Tibial artery (tissue), 4 donors: ENCODE data around the gene TMEM233.

Experiments used
- DNase-seq, 2 donors: peaks; one replicate each; pipeline ENCODE4 v3.0.0-alpha.2; 2019
- H3K27ac ChIP-seq, 2 donors: fragments of 200-600 bp; sonication (generic) in 1 of 2; 1 replicate in 1 of 2; 2 replicates in 1 of 2; pipeline ENCODE4 v1.5.1; 2018 to 2019; ENCODE audit warnings: mild to moderate bottlenecking in 1 of 2
- H3K27me3 ChIP-seq, 2 donors: fragments of 200-600 bp; sonication (generic) in 1 of 2; one replicate each; pipeline versions ENCODE4 v1.5.1 to v1.6.0; 2016 to 2019
- H3K36me3 ChIP-seq, 3 donors: fragments of 200-600 bp; sonication (generic) in 2 of 3; one replicate each; pipeline ENCODE4 v1.5.1; 2016 to 2019; ENCODE audit warnings: mild to moderate bottlenecking in 2 of 3
- H3K4me1 ChIP-seq, 4 donors: fragments of 200-600 bp; sonication (generic) in 2 of 4; 1 replicate in 3 of 4; 2 replicates in 1 of 4; pipeline ENCODE4 v1.5.1; 2016 to 2019
- H3K4me3 ChIP-seq, 2 donors: fragments of 200-600 bp; sonication (generic) in 1 of 2; 1 replicate in 1 of 2; 2 replicates in 1 of 2; pipeline ENCODE4 v1.5.1; 2018 to 2019; ENCODE audit warnings: mild to moderate bottlenecking in 2 of 2
- H3K9me3 ChIP-seq, 3 donors: fragments of 200-600 bp; sonication (generic) in 1 of 3; one replicate each; pipeline ENCODE4 v1.5.1; 2016 to 2019
- intact Hi-C: fragments of 100-400 bp; cut with DNase I; formaldehyde crosslinking; loops from one replicate; pipeline ENCODE4 v1.15.0; 2023; ENCODE audit warnings: low total_unique reads
- TF ChIP-seq, protein P1 (sequence below), 2 experiments: fragments of 200-600 bp in 1 of 2; fragments of 450-650 bp in 1 of 2; IDR thresholded peaks; one replicate each; pipeline ENCODE4 v1.5.1; 2017 to 2019; ENCODE audit warnings: antibody characterized with exemption in 2 of 2, mild to moderate bottlenecking in 1 of 2, moderate library complexity in 1 of 2

The TMEM233 gene

DNA sequence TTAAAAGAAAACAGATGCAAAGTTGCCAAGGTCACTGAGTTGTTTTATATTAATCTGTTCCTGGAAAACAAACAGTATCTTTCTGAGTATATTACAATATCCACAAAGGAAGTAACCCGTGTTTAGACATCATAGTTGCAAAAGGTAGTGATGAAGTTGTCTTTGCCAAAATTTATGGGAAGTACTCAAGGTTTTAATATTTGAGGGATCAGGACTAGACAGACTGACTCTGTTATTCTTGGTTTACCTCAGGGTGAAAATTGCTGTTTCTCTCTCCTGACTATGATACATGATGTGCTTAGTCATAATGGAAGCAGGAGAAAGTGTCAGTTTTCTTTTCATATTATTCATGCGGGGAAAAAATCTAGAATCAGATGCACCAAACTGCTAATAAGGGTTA, 28.3 kb downstream of the TMEM233 start:
- Histone ChIP-seq H3K9me3 (no peaks in the 10 kb centered on the region), H3K27ac (no peak overlapping the region), H3K4me1 (no peaks in the 10 kb centered on the region), H3K4me3 (no peak overlapping the region), H3K36me3 (no peaks in the 10 kb centered on the region), H3K27me3 (peaks cover 0 to 4% of the 10 kb centered on the region in 2 donors)
- TF ChIP-seq, protein P1, sequence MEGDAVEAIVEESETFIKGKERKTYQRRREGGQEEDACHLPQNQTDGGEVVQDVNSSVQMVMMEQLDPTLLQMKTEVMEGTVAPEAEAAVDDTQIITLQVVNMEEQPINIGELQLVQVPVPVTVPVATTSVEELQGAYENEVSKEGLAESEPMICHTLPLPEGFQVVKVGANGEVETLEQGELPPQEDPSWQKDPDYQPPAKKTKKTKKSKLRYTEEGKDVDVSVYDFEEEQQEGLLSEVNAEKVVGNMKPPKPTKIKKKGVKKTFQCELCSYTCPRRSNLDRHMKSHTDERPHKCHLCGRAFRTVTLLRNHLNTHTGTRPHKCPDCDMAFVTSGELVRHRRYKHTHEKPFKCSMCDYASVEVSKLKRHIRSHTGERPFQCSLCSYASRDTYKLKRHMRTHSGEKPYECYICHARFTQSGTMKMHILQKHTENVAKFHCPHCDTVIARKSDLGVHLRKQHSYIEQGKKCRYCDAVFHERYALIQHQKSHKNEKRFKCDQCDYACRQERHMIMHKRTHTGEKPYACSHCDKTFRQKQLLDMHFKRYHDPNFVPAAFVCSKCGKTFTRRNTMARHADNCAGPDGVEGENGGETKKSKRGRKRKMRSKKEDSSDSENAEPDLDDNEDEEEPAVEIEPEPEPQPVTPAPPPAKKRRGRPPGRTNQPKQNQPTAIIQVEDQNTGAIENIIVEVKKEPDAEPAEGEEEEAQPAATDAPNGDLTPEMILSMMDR (IDR thresholded peaks at IDR 0.05), result no peak
- DNase-seq, result no peak
- intact Hi-C loops, result no loop called here

DNA sequence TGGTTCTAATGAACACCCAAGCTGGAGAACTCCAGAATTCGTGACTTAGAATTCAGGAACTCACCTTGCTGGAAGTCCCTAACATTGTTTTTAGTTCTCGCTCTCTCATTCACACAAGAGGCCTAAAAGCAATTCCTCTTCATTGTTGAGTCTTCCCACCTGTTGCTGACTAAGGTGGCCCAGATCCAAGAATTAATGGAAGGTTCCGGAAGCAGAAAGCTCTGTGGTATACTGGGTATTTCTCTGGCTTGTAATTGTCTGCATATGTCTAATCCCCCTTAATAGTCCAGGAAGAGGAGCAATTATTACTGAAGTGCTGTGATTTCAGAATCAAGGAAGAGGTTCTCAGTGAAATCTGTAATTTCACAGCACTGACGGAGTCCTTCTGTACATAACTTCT, 31.4 kb downstream of the TMEM233 start:
- DNase-seq, result no peak
- H3K36me3 ChIP-seq, result no peaks in the 10 kb centered on the region
- H3K4me1 ChIP-seq, result no peaks in the 10 kb centered on the region
- H3K27me3 ChIP-seq, result peaks cover 0 to 4% of the 10 kb centered on the region in 2 donors
- H3K9me3 ChIP-seq, result no peaks in the 10 kb centered on the region
- no peak overlapping the region for H3K27ac ChIP-seq
- TF ChIP-seq, protein P1 (IDR thresholded peaks at IDR 0.05), result no peak
- no peak overlapping the region for H3K4me3 ChIP-seq
- intact Hi-C loops, result no loop called here

DNA sequence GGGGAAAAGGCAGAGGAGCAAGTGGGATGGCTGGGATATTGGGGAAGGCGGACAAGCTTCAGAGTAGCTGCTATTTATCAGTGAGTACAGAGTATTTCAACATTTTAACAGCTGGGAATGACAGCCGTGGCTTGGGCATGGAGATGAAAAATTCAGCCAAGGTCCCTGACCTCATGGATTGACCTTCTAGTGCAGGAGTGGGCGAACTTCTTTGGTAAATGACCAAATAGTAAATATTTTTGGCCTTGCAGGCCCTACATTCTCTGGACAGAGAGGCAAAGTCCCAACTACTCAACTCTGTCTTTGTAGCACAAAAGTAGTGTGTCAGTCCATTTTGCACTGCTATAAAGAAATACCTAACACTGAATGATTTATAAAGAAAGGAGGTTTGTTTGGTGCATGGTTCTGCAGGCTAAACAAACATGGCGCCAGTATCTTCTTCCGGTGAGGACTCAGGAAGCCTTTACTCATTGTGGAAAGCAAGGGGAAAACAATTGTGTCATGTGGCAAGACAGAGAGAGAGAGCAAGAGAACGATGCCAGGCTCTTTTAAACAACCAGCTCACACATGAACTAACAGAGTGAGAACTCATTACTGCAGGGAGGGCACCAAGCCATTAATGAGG, 33.6 kb downstream of the TMEM233 start:
- no peak for DNase-seq
- Histone ChIP-seq H3K4me3 (no peak overlapping the region), H3K9me3 (no peaks in the 10 kb centered on the region), H3K27me3 (peaks cover 0 to 4% of the 10 kb centered on the region in 2 donors), H3K27ac (no peak overlapping the region), H3K4me1 (no peaks in the 10 kb centered on the region), H3K36me3 (no peaks in the 10 kb centered on the region)
- intact Hi-C loops, result no loop called here
- TF ChIP-seq, protein P1 (IDR thresholded peaks at IDR 0.05), result no peak

DNA sequence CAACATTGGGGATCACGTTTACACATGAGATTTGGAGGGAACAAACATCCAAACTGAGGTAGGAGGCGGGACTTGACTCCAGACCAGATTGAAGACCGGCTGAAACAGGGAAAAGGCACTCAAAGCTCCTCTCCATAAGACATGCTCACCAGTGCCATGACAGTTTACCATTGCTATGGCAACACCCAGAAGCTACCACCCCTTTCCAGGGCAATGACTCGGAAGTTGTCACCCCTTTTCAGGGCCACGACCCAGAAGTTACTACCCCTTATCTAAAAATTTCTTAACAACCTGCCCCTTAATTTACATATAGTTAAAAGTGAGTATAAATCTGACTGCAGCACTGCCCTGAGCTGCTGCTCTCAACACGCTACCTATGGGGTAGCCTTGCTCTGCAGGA, 34.1 kb downstream of the TMEM233 start:
- intact Hi-C loops, result no loop called here
- Histone ChIP-seq H3K27me3 (peaks cover 0 to 4% of the 10 kb centered on the region in 2 donors), H3K9me3 (no peaks in the 10 kb centered on the region), H3K36me3 (no peaks in the 10 kb centered on the region), H3K4me1 (no peaks in the 10 kb centered on the region), H3K4me3 (no peak overlapping the region), H3K27ac (no peak overlapping the region)
- TF ChIP-seq, protein P1 (IDR thresholded peaks at IDR 0.05), result no peak
- DNase-seq, result no peak

DNA sequence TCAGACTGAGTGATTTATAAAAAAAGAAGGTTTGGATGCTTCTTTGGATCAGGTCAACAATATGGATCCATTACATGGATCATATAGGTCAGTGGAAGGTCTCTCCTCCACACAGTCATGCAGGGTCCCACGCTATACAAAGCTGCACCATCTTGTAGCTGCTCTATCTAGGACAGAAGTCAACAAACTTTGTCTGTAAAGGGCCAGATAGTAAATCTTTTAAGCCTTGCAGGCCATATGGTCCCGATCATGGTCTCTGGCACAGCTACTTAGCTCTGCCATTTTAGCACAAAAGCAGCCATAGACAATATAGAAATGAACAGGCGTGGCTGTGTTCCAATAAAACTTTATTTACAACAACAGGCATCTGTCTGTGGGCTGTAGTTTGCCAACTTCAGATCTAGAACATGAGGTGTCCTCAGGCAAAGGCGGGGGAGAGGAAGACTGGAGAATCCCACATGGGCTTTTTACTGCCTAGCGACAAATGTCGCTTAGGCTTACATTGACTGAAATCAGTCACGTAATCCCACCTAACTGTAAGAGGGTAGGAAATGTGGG, 36.7 kb downstream of the TMEM233 start:
- intact Hi-C loops, result no loop called here
- no peak overlapping the region for H3K4me3 ChIP-seq
- no peaks in the 10 kb centered on the region for H3K4me1 ChIP-seq
- TF ChIP-seq, protein P1 (IDR thresholded peaks at IDR 0.05), result no peak
- H3K27me3 ChIP-seq, result peaks cover 0 to 4% of the 10 kb centered on the region in 2 donors
- H3K36me3 ChIP-seq, result no peaks in the 10 kb centered on the region
- no peak overlapping the region for H3K27ac ChIP-seq
- no peaks in the 10 kb centered on the region for H3K9me3 ChIP-seq
- DNase-seq, result no peak
